HG03457 (cell line): ENCODE data around the gene CAMK2G.

Experiments
- ATAC-seq: cut with Tn5 transposase; IDR thresholded peaks from one replicate; pipeline ENCODE4 v1.9.1; 2021; ENCODE audit warnings: moderate number of reproducible peaks; ENCODE audit not compliant: unreplicated experiment

Gene CAMK2G

DNA sequence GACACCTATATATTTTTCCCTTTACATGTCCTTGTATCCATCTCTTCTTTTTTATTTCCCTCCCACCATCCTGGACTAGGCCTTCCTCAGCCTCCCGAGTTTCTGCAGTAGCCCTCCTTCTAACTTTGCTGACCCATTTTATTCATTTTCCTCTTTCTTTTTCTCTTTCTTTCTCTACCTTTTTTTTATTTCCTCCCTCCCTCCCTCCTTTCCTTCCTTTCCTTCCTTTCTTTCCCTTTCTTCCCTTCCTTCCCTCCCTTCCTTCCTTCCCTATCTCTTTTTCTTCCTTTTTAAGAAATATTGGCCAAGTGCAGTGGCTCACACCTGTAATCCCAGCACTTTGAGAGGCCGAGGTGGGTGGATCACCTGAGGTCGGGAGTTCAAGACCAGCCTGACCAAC is 9.7 kb upstream of the CAMK2G start:
- no peak for ATAC-seq

DNA sequence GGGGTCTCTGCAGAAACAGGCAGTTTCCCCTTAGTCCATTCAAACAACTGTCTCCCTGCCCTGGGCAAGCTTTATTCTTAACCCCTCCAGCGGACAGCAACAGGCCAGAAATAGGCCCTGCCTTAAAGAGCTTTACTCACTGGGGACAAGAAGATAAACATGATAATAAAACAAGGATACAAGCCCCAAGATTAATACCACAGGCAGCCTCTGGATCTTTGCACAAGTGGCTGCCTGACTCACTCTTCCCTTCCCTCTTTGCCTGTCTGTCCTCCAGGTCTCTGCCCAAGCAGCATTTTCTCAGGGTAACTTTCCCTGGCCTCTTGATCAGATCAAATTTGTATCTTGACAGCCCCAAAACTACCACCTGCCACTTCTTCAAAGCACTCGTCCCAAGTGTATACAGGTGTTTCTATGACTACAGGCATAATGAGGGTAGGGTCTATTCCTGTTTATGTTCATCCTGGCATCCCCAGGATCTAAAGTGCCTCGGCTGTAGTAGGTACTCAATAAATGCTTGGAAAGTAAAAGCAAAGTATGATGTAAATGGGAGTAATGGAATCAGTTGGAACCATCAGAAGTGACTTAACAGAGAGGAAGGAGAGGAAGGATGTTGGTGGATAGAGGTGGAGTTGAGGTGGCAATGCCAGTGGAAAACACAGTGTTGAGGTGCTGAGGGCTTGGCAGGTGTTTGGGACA is 7.0 kb upstream of the CAMK2G start:
- ATAC-seq: no peak

DNA sequence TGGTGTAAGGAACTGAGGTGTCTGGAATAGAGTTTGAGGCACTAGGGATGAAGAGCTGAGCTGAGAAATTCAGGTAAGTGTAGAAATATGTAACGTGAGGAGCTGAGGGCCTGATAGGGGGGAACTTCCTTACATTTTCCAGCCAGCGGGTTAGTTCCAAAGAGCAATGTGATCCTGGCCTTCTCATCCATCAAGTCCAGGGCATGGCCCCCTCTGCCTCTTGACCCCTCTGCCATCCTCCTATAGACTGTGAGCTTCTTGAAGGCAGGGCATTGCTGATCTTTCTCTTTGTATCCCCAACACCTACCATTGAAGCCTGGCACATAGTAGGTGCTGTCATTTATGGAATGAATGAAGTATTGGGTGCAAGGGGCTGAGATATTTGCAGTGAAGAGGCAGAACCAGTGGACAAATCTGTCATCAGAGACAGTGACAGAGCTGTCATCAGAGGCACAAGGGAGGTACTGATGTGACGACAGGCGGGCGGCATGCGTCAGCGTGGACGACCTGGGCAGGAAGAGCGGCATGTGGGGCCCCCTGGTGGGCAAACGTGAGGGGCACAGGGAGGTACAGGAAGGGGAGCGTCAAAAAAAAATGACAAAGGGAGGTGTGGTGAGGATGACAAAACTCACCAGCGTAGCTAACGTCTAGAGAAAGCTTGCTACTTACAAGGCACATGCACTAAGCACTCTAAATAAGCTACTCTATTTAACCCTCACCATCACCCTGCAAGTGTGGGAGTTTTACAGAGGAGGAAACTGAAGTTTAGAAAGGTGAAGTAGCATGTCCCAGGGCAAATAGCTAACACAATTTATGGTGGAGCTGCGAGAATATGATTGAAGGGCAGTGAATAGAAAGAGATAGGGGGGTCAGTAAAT is 5.2 kb upstream of the CAMK2G start:
- ATAC-seq: no peak

DNA sequence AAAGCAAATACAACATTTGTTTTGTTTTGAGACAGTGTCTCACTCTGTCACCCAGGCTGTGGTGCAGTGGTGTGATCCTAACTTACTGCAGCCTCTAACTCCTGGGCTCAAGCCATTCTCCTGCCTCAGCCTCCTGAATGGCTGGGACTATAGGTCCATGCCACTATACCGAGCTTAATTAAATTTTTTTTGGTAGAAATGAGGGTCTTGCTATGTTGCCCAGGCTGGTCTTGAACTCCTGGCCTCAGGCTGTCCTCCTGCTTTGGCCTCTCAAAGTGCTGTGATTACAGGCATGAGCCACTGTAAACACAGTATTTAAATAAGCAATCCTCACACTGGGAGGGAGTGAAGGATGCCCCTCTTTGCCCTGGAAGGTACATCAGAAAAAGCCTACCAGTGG is 4.0 kb upstream of the CAMK2G start:
- no peak for ATAC-seq

DNA sequence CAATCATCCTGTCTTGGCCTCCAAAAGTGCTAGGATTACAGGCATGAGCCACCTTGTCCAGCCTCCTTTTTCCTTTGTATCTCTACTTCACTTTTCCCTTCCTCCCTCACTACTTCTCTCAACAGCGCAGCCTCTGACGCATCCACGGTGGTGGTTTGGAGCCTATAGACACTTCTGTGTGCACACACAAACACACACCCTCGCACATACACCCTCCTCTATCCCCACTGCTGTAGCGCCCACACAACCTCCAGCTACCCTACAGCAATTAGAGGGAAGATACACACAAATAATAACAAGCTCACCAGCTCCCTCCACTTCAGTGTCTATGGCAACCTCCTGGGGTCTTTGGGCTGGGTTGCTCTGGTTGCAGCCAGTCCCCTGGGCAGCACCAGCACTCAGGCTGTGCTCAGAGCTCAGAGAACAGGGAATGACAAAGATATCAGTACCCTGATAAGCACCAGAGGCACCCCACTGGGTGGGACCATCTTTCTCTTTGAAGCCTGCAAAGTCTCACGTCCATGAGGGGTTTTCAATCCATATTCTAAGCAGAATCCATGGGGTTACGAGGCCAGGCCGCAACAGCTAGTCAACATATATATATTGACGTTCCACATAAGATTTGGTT is 3.3 kb upstream of the CAMK2G start:
- no peak for ATAC-seq

DNA sequence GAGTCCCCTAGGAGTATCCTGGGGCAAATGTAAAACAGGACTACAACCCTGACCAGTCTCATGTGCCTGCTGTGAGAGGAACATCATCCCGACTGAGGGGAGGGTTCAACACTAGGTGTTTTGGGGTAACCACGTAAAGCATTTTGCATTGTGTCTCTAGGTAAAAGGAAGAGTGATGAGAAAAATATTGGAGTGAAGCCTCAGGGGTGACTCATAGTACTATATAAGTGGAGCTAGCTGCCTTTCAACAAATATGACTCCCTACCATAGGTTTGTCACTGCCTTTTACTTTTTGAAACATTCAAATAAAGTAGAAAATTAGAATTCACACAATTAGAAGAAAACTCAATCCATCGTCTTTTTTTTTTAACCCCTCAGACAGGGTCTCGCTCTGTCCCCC is 2.6 kb upstream of the CAMK2G start:
- ATAC-seq: no peak

DNA sequence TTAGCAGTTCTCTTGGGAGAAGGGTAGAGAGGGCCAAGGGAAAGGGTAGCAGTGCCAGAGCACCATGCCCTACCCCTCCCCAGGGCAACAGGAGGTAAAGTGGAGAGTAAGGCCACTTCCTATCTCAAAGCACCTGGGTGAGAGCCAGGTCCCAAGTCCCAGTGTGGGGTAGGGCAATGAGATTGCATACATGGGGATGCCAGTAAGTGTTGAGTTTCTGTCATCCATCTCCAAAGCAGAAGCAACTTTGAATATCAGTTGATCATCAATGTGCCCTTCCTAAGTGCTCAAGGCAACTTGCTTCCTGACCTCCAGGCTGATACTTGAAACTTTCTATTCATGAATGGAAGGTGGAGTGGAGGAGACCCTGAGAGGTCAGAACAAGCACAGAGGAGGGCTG is 2.2 kb upstream of the CAMK2G start:
- no peak for ATAC-seq

DNA sequence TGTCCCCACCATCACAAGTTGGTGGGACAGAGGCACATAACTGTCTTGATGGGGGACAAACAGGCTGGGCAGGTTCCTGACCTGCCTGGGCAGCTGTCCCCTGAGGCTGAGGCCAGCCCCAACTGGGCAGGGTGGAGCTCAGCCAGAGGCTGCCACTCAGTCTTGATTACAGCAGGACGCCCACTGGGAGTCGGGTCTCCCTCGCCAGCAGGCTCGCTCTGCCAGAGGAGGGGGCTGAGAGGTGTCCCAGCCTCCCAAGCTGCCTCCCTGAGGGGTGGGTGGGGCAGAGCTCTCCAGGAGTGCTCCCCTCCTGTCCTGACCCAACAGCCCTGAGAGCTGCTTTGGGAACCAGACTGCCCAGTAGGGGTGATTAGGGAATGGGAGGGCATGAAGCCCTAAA is 1.8 kb upstream of the CAMK2G start:
- no peak for ATAC-seq

DNA sequence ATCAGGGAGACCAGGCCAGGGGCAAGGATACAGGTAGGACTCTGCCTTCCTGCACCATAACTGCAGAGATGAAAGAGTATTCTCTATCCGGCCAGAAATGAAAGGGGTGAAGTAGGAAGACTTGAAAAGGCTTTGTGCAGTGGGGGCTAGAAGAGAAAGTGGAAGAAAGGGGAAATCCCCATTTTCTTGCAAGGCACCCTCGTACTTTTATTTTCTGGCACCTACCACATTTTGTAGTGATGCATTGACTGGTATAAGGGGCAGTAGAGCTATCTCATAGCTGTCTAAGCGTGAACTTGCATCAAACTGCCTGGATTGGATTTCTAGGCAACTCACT is 752 bp upstream of the CAMK2G start:
- ATAC-seq: peak; percentile 14

DNA sequence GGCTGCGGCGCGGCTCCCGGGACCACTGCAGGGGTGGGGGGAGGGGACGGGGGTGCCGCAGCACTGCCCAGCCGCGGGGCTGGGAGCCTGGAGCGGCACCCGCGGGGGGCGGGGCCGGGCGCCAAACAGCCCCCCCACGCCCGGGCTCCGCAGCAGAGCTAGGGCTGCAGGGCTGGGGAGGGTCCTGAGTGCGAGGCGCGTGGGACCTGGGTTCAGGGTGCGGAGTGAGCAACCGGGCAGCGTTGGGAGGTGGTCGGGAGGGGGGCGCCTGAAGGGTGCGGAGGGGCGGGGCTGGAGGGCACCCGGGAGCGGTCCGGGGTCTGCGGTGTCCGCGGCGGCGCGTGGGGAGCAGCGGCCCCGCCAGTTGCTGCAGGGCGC is 528 bp downstream of the CAMK2G start:
- no peak for ATAC-seq

DNA sequence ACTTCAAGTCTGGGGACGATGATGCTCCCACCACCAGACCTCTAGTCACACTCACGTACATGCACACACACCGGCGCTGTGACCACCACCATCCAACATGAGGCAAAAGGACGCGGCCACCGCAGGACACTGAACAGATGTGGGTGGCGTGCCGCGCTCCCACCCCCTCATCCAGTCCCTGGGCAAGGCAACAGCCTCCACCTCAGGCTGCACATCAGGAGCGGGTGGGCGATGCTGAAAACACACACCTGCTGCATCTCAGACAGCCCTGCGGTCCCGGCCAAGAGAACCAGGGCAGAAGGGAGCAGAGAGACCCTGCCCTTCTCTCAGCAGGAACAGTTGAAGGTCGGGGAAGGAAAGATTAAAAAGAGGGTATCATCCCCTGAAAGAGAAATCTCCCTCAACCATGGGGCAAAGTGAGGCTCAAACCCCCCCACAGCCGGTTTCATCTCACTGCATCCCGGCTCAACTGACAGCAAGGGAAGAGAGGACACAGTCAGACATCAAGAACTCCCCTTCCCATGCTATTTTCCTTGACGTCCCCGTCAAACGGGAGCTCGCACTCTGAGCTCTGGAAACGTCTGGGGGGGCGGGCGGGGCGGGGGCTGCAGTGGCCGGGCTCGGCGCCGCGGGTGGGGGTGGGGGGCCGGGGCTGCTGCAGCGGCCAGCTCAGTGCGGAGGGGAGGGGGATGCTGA is 1.1 kb downstream of the CAMK2G start:
- ATAC-seq: no peak

DNA sequence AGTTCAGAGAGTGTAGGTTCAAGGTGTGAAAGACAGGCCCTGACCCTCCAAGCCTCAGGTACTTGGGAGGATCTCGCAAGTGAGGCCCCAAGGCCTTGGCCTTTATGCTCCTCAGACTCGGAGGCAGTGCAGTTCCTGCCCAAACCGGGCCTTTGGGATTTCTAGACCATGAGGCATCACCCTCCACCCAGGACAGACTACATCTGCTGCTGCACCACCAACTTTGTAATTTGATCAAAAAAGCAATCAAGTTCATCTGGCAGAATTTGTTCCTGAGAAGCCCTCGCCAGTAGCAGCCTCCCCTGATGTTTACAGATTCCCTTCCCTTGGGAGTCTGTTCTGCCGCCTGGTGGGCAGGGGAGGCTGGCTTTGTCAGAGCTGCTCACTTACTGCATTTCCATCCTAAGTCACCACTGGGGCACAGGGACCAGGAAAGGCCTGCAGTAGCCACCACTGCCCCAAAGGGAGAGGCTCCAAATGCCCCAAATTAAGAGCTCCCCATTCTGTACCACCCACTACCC is 2.1 kb downstream of the CAMK2G start:
- ATAC-seq: no peak

DNA sequence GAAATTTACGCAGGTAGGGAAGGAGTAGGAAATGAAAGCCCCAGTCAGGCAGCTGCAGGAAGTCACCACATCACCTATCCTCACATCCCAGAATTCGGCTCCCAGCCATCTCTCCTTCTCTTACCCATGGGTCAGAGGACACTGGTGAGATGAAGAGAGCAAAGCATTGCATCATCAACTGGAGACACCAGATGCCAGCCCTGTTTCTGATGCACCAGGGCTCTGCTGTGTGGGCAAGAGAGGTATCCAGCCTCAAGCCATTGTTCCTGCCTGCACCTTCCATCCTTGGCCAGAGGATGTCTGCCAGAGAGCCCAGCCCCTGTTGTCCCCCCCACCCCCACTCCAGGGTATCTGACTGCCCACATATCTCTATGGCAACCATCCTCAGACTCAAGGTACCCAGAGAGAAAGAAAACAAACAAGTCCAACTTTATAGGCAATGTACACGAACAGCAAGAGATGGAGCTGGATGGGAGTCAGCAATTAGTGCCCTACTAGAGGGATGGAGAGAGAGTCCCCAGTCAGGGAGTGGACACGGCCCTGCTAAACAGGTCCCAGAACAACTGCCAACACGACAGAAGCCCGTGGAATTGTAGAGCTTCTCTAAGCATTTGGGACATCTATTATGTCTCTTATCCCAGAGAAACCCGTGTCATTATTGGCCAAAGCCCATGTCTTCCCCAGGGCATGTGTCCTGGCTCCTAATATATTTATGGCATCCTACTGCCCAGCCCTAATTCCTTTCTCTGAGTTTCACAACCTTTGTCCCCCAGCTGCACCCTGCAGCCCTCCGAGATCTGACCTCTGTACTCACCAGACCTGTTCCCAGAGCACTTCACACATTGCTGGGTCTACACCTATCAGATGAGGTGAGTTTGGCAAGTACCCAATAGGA is 2.8 kb downstream of the CAMK2G start:
- ATAC-seq: no peak

DNA sequence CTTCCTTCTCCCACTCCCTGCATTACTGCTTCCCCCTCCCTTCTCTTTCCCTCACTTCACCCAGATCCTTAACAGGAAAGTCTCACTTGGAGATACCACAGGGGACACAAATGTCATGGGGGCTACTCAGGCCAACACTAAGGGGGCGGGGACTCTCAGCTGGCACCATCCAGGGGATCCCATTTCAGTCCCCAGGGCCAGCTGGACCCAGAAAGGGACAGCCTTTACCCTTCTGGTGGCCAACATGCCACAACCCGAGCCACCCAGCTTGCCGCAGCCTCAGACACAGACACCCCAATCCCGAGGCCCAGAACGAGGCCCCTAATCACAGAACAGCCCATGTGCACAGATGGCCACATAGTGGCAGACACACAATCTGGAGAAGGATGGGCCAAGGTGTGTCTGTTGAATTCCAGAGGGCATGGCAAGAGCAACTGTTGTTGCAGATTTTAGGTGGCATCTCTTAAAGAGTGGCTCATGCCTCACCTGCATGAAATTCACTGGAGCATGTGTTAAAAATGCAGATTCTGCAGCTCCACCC is 5.6 kb downstream of the CAMK2G start:
- ATAC-seq: no peak

DNA sequence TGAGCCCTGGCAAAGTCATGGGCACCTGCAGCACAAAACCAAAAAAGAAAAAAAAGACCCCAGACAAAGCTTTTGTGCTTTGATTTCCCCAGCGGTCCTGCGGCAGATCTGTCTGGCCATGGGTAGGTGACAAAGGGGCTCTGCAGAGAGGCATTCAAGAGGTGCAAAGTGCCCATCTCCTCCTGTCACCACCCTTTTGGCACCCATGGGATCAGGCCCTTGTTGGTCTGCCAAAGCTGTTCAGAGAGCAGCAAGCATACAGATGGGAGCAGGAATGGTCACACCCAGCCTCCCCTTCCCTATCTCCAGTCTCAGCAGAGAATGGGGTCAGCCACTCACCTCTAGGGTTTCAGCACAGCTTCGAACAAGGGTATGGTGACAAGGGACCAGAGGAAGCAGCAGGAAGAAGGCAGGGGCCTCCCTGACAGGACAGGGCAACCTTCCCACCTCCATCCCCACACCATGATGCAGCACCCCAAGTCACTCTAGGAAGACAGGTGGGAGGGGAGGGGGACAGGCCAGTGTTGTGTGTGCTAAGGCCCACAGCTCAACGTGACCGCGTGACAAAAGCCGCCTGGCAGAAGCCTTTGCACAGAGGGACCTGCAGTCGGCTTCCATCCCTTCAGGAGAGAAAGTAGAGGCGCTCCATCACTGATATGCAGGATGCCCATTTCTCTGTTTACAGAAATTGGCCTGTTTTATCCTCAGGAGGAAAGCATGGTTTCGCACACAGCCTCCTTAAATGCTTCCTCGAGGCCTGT is 6.3 kb downstream of the CAMK2G start:
- no peak for ATAC-seq

DNA sequence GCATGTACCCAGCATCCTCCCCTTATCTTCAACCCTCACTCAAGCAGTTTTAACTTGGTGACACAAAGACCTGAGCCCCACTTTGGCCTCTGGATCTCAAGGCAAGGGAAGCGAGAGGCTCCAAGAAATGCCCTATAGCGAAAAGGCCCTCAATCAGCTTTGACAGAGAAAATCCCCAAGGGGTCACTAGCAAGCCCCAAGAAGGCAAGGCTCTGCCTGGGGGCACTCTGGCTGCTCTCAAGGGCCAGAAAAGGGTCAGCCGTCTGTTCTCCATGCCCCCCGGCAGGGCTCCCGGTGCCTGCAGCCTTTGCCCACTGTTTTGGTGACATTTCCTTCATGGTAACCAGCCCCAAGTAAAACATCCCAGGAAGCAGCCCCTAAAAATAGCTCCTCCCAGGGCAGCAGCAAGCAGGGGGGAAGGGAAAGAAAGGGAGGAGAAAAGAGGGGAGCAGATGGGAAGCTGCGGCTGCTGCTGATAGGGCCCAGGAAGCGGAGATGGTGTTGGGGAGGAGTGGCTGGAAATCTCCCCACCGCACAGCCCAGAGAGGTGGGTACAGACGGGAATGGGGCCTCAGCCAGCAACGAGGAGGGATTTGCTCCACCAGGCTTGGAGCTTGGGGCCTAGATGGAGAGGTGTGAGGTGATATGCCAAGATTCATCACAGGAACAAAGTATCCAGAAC is 7.1 kb downstream of the CAMK2G start:
- no peak for ATAC-seq

DNA sequence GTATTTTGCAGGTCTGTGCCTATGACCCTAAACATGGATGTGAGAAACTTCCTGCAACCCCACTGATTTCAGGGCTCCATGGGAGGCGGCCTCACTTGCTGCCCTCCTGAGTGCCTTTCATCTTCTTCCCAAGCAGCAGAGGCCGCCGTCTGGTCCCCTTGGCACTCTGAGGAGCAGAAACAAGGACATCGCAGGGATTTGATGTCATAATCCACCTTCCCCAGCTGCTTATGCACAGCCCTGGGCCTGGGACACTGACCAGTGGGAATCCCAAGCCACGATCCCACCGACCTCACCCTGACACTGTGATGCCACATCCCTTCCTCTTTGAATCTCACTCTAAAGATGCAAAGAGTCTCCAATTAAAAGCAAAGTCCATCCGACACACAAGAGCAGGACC is 7.7 kb downstream of the CAMK2G start:
- no peak for ATAC-seq

DNA sequence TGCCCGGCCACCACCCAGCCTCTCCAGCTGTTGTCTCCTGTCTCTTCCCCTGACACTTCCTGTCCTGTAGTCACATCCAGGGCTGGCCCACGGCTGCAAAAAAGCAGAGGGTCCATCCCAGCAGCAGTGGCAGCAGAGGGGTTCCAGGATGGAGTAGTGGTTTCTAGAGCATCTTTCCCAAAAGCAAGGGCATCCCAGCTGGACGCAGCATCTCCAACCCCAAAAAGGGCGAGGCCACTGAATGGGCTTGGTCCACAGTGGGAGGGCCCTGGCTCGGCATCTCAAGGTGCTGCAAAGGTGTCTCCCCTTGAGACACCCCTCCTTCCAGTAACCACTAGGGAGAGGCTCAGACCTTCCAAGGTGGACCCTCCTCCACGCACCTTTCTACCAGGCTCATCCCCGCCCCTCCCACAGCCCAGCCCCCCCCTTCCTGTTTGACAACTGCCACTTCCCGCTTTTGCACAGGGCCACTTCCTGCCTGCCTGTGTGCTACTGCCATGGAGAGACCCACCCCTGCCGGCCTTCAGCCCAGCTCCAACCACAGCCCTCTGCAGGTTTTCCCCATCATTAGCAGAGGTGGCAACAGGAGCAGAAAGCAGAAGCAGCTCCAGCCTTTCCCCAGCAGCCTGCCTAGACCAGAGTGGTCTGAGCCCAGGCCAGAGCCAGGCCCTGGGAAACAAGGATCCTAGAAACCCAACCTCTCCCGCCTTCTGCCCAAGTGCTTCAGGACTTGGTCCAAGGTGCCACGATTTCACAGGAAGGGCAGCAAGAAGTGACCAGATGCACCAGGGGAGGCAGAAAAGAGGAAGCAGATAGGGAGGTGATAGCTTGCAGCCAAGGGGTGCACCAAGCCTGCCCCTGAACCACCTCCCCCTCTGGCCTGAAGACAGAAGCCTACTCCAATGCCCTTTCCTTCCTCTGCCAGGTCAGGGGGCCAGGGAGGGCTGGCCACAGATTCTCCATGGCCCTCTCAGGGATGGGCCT is 8.6 kb downstream of the CAMK2G start:
- ATAC-seq: no peak
